Hypothalamus (tissue), 51 donors: ENCODE measurements around the gene TOMM6.
"Not testable (repeated sequence)": the region's sequence is repeated elsewhere in the genome, so short reads cannot be mapped to it uniquely, and the experiment has no call there.

Experiments
- DNase-seq, 51 donors: peaks; one replicate each; lab custom pipeline; 2025; lab: John Stamatoyannopoulos, UW

Gene TOMM6

GRCh38 chr6:41783106-41783780 lies 4.3 kb upstream of the TOMM6 start:
- DNase-seq = no peak

DNA sequence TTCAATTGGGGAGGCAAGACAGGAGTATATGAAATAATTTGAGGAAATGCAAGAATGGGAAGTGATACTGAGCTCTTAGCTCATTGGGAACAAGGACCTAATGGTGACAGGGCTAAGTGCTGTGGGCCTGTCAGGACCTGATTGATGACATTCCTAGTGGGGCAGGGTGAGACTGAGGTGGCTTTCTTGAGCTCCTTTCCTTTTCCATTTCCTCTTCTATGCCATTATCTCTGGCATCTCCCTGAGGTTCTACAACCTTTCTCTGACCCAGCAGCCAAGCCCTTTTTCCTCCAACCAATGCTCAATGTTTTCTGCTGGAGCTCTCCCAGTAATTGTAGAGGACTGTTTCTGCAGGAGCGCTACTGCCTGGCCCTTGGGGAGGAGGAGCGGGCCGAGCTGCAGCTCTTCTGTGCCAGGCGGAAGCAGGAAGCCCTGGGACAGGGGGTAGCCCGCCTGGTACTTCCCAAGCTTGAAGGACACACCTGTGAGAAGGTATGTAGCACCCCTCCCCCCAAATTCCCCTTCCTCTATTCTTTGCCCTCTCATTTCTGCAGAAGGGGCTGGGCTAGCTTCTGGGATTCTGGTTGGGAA lies 2.8 kb upstream of the TOMM6 start:
- DNase-seq = no peak

DNA sequence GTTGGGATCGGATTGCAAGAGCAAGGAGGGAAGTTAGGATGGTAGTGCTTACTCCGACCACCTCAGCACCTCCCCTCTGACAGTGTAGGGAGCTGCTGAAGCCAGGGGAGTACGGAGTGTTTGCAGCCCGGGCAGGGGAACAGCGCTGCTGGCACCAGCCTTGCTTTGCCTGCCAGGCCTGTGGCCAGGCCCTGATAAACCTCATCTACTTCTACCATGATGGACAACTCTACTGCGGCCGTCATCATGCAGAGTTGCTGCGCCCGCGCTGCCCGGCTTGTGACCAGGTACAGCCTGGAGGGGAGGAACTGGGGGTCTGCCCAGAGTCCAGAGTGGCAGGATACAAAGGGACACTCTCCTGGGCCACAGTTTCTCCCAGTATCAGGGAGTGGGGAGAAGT lies 2.2 kb upstream of the TOMM6 start:
- no peak for DNase-seq

GRCh38 chr6:41785689-41786450 lies 1.6 kb upstream of the TOMM6 start:
- DNase-seq = peak in 27 of 51 donors; percentile 20 to 72 (median 41)

- peak in 50 of 51 donors; percentile 29 to 92 (median 80) for DNase-seq
Measured at GRCh38 chr6:41786451-41787218, 859 bp upstream of the TOMM6 start.

GRCh38 chr6:41789390-41789724 lies 1.9 kb downstream of the TOMM6 start:
- DNase-seq = no peak

GRCh38 chr6:41790045-41790444 lies 2.6 kb downstream of the TOMM6 start:
- no peak for DNase-seq

DNA sequence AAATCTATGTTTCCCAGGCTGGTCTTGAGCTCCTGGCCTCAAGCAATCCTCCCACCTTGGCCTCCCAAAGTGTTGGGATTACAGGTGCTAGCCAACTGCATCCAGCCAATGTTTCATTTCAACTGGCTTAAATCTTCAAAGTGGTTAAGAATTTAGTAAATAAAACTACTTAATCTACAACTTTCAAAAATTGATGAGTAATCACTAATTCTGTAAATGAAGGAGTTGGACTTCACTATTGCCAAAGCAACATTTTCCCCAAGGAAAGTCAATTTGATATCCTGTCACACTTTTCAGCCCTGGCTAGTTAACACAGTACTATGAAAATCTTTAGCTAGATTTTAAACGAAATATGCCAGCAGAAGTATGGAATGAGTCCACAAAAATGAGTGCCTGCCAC lies 3.8 kb downstream of the TOMM6 start:
- DNase-seq = no peak

DNA sequence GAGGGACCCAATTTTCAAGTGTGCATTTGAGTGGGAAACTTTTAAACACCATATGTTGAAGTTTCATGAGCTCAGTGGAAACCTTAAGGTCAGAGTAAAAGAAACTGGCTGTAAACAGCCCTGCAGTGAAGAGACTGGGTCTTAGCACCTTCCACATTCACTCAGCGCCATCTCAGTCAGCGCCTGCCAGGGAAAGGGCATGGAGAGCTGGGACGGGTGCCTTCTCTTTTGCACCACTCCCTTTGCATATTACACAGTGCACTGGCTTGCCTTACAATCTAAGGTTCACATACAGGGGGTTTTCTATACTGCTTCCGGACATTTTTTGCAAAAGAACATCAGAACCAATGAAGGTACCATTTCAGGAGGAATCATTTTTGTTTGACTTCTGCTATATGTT lies 4.5 kb downstream of the TOMM6 start:
- DNase-seq = no peak

- DNase-seq = no peak
Measured at GRCh38 chr6:41796474-41796873, 9.0 kb downstream of the TOMM6 start.

DNA sequence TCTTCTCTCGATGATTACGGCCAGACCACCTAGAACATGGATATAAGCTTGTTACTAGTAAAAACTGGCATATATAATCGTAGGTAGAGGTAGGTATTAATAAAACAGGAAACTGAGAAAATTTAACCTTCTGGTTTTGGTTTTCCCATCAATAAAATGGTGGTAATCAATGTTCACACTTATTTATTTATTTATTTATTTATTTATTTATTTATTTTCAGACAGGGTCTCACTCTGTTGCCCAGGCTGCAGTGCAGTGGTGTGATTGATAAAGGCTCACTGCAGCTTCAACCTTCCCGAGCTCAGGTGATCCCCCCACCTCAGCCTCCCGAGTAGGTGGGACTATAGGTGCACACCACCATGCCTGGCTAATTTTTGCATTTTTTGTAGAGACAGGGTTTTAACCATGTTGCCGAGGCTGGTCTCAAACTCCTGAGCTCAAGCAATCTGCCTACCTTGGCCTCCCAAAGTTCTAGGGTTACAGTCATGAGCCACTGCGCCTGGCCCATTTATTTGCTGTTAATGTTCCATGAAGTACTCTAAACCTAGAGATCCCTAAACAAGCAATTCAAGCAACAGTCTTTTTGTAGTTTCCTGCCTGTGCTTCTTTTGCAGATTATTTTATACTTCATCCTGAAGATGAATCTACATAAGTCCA lies 11.5 kb downstream of the TOMM6 start:
- no peak for DNase-seq

DNA sequence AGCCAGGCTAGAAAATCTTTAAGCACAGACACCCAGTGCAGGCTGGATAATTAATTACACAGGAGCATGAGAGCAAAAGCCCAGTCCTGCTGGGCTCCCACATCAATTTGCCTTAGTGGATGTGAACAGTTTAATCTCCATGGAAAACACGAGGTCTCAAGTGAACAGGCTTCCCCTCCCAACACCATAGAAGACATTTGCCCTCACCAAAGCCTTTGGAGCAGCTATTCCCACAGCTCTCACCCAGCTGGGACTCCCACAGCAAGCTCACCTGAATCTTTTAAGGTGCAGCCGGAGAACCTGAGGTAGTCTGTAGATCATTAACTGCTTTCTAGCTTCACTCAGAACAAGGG lies 12.0 kb downstream of the TOMM6 start:
- DNase-seq = no peak

DNA sequence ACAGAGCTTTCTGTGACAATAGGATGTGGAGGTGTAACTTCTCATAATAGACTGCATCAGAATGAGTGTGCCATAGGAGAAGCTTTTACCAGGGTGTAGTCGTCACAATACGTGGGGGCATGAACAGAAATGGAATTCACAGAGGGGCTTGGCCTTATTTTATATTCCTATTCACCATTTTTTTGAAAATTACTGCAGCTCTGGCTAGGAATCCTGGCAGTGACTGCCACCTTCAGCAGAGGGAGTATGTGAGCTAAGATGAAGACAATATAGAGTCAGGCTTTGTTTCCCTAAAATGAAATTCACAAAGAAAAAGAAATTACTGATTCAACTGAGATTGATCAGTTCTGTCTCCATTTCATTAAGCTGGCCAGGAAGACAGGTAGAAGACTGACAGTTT lies 13.9 kb downstream of the TOMM6 start:
- DNase-seq = peak in 2 of 51 donors; percentile 9 to 38

GRCh38 chr6:41805830-41806774 lies 18.6 kb downstream of the TOMM6 start:
- no peak for DNase-seq

DNA sequence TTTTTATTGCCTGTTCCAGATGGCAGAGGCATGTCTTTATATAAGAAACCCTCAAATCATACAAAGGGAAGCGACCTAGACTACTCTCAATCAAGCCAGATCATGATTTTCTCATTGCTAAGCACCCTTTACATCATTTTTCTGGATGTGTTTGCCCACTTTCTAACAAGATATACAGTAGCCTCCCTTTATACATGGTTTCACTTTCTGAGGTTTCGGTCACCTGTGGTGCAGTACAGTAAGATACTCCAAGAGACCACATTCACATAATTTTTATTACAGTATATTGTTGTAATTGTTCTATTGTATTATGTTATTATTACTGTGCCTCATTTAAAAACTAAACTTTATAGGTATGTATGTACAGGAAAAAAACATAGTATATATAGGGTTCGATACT lies 23.6 kb downstream of the TOMM6 start:
- no peak for DNase-seq

- not testable (repeated sequence) for DNase-seq
Measured at GRCh38 chr6:41811946-41812345, 24.5 kb downstream of the TOMM6 start.

- no peak for DNase-seq
Measured at GRCh38 chr6:41813469-41813868, 26.0 kb downstream of the TOMM6 start.

DNA sequence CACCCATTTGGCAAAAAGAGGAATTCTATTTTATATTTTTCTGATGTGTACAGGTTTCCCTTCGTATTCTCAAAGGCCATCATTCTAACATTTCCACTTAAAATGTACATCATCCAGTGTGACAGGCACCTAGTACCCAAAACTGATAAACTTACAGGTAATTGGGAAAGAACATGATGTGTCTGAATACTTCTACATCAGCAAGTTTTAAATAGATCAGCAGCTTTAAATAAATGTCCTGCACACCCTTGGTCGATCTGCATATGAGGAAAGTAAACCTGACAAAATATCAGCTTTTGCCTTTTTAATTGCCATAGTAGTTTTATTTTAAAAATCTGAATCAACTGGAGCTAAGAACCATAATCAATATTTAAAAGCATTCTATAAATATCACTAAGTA lies 26.5 kb downstream of the TOMM6 start:
- DNase-seq = no peak

DNA sequence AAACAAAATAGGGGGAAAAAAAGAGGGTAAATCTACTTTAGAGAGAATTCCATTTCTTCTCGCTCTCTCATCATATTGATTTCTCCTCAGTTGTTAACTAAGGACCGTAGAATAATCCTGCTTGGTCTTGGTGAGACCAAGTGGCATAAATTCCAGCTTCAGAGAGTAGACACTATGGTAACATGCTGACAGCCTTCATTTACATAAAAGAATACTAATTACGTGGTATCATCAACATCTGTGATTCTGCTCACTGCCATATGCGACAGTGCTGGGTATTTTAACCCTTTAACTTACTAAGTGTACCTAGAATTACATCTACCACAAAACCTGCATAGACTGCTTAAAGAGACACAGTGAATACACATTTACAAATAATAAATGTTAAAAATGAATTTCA lies 27.1 kb downstream of the TOMM6 start:
- DNase-seq = no peak

- no peak for DNase-seq
Measured at GRCh38 chr6:41815587-41815986, 28.1 kb downstream of the TOMM6 start.
